Measurements from ENCODE around the gene DUSP2. TPM values are rescaled to one million over a fixed set of nuclear protein-coding genes. Genes with fewer than 3 reads are reported as not detected.

Gene DUSP2
- total RNA-seq, 2 donors from 2014 or later, result 8.5 to 22.2 TPM

GRCh38 chr2:96110621-96111256, 34.5 kb downstream of the DUSP2 start:
- no peak overlapping the region for H3K27ac ChIP-seq
- no peak for DNase-seq (ENCODE audit: low spot score)

GRCh38 chr2:96109931-96110511, 35.2 kb downstream of the DUSP2 start:
- TF ChIP-seq CTCF (IDR thresholded peaks at IDR 0.05), result no peak
- Histone ChIP-seq H3K4me3 (no peak overlapping the region), H3K9me3 (peaks cover 10% of the 10 kb centered on the region), H3K36me3 (no peaks in the 10 kb centered on the region), H3K4me1 (ENCODE audit: control insufficient read depth in 1 of 2, low read depth in 2 of 2) (peaks cover 3 to 12% of the 10 kb centered on the region in 2 donors), H3K27me3 (replicated peaks; ENCODE audit: insufficient read depth) (no peaks in the 10 kb centered on the region), H3K27ac (no peak overlapping the region)
- ATAC-seq (ENCODE audit: insufficient number of reproducible peaks, low FRiP score, low read depth), result no peak
- DNase-seq (ENCODE audit: low spot score), result no peak

More at GRCh38 chr2:96110621-96111256, 34.5 kb downstream of the DUSP2 start:
- Histone ChIP-seq H3K27me3 (replicated peaks; ENCODE audit: insufficient read depth) (no peaks in the 10 kb centered on the region), H3K4me3 (no peak overlapping the region), H3K9me3 (peaks cover 3% of the 10 kb centered on the region), H3K4me1 (ENCODE audit: control insufficient read depth in 1 of 2, low read depth in 2 of 2) (peaks cover 3 to 12% of the 10 kb centered on the region in 2 donors), H3K36me3 (no peaks in the 10 kb centered on the region)
- TF ChIP-seq CTCF (IDR thresholded peaks at IDR 0.05), result no peak
- ATAC-seq (ENCODE audit: insufficient number of reproducible peaks, low FRiP score, low read depth), result no peak

- DNase-seq (ENCODE audit: low spot score), result no peak
- H3K27ac ChIP-seq, result peak overlapping the region in 1 of 2 donors; percentile 31
- H3K4me1 ChIP-seq (ENCODE audit: control insufficient read depth in 1 of 2, low read depth in 2 of 2), result peaks cover 3 to 12% of the 10 kb centered on the region in 2 donors
- peaks cover 10% of the 10 kb centered on the region for H3K9me3 ChIP-seq
- ATAC-seq (ENCODE audit: insufficient number of reproducible peaks, low FRiP score, low read depth), result no peak
- no peaks in the 10 kb centered on the region for H3K27me3 ChIP-seq (replicated peaks; ENCODE audit: insufficient read depth)
- no peak for TF ChIP-seq CTCF (IDR thresholded peaks at IDR 0.05)
- H3K4me3 ChIP-seq, result no peak overlapping the region
- no peaks in the 10 kb centered on the region for H3K36me3 ChIP-seq
Observed at GRCh38 chr2:96109361-96109680, 35.9 kb downstream of the DUSP2 start.

- Histone ChIP-seq H3K9me3 (peaks cover 10% of the 10 kb centered on the region), H3K4me1 (ENCODE audit: control insufficient read depth in 1 of 2, low read depth in 2 of 2) (peaks cover 3 to 12% of the 10 kb centered on the region in 2 donors), H3K4me3 (no peak overlapping the region), H3K27ac (peak overlapping the region; percentile 16 to 31), H3K27me3 (replicated peaks; ENCODE audit: insufficient read depth) (no peaks in the 10 kb centered on the region), H3K36me3 (no peaks in the 10 kb centered on the region)
- DNase-seq (ENCODE audit: low spot score) (no peak), ATAC-seq (ENCODE audit: insufficient number of reproducible peaks, low FRiP score, low read depth) (no peak)
- no peak for TF ChIP-seq CTCF (IDR thresholded peaks at IDR 0.05)
Observed at GRCh38 chr2:96108541-96109360, 36.5 kb downstream of the DUSP2 start.

GRCh38 chr2:96108151-96108540, 37.1 kb downstream of the DUSP2 start:
- DNase-seq (ENCODE audit: low spot score) (no peak), ATAC-seq (ENCODE audit: insufficient number of reproducible peaks, low FRiP score, low read depth) (no peak)
- TF ChIP-seq CTCF (IDR thresholded peaks at IDR 0.05), result no peak

More at GRCh38 chr2:96108151-96108540, 37.1 kb downstream of the DUSP2 start:
- no peaks in the 10 kb centered on the region for H3K36me3 ChIP-seq
- peaks cover 10% of the 10 kb centered on the region for H3K9me3 ChIP-seq
- peaks cover 3 to 12% of the 10 kb centered on the region in 2 donors for H3K4me1 ChIP-seq (ENCODE audit: control insufficient read depth in 1 of 2, low read depth in 2 of 2)
- H3K27ac ChIP-seq, result no peak overlapping the region
- H3K27me3 ChIP-seq (replicated peaks; ENCODE audit: insufficient read depth), result no peaks in the 10 kb centered on the region
- H3K4me3 ChIP-seq, result no peak overlapping the region

All from thoracic aorta (tissue), 2 donors.